ENCODE measurements around the gene AOAH.

Gene AOAH

GRCh38 chr7:36599645-36600313 is 124.5 kb downstream of the AOAH start:
- no peak for DNase-seq

GRCh38 chr7:36598054-36598674 is 126.1 kb downstream of the AOAH start:
- DNase-seq = no peak

GRCh38 chr7:36597090-36597773 is 127.1 kb downstream of the AOAH start:
- no peak for DNase-seq

- no peak for DNase-seq
These were observed 129.8 kb downstream of the AOAH start for GRCh38 chr7:36594445-36594844.

- no peak for DNase-seq
These were observed 132.7 kb downstream of the AOAH start for GRCh38 chr7:36591636-36592035.

- no peak for DNase-seq
These were observed 134.9 kb downstream of the AOAH start for GRCh38 chr7:36589391-36589790.

- DNase-seq = no peak
These were observed 141.0 kb downstream of the AOAH start for GRCh38 chr7:36583318-36583717.

- no peak for DNase-seq
These were observed 148.5 kb downstream of the AOAH start for GRCh38 chr7:36575832-36576231.

GRCh38 chr7:36573066-36573465 is 151.2 kb downstream of the AOAH start:
- no peak for DNase-seq

- no peak for DNase-seq
These were observed 153.1 kb downstream of the AOAH start for GRCh38 chr7:36571190-36571560.

GRCh38 chr7:36570528-36571189 is 153.6 kb downstream of the AOAH start:
- DNase-seq = no peak

GRCh38 chr7:36568452-36568849 is 155.8 kb downstream of the AOAH start:
- DNase-seq = no peak

- DNase-seq = no peak
These were observed 156.4 kb downstream of the AOAH start for GRCh38 chr7:36567699-36568451.

GRCh38 chr7:36565792-36566356 is 158.4 kb downstream of the AOAH start:
- no peak for DNase-seq

GRCh38 chr7:36564489-36564888 is 159.8 kb downstream of the AOAH start:
- DNase-seq = no peak

GRCh38 chr7:36563706-36564327 is 160.5 kb downstream of the AOAH start:
- DNase-seq = no peak

- DNase-seq = no peak
These were observed 162.2 kb downstream of the AOAH start for GRCh38 chr7:36562121-36562520.

- DNase-seq = no peak
These were observed 175.3 kb downstream of the AOAH start for GRCh38 chr7:36549029-36549428.

GRCh38 chr7:36547416-36547815 is 176.9 kb downstream of the AOAH start:
- DNase-seq = no peak

GRCh38 chr7:36546331-36546730 is 178.0 kb downstream of the AOAH start:
- DNase-seq = no peak

GRCh38 chr7:36545291-36545690 is 179.0 kb downstream of the AOAH start:
- no peak for DNase-seq

GRCh38 chr7:36538126-36538525 is 186.2 kb downstream of the AOAH start:
- DNase-seq = no peak
